ENCODE measurements around the gene TNFSF18. TPM values are rescaled to one million over a fixed set of nuclear protein-coding genes. Genes with fewer than 3 reads are reported as not detected.

The TNFSF18 gene
- total RNA-seq, 4 donors from 2014 or later, result not detected

DNA sequence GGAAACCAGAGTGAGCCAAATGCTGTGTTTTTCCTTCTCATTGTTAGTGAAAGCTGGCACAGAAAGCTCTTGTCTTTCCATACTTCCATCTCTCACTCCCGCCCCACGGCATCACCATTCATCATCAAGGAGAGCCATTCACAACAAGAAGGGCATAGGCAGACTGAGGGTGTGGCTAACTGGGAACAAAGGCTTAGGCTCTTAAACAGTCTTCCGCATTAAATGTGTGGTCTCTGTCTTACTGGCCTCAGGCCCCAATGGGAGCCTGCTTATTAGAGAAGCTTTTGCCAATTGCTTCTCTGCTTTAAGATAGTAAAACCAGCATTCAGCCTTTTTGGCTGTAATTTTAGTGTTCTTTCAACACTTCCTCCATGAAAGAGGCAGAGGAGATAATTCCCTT, 51.4 kb downstream of the TNFSF18 start:
- no peak for DNase-seq
- Histone ChIP-seq H3K4me1 (no peaks in the 10 kb centered on the region), H3K27ac (no peak overlapping the region), H3K9me3 (no peaks in the 10 kb centered on the region), H3K36me3 (no peaks in the 10 kb centered on the region), H3K4me3 (replicated peaks in 1 of 3) (no peak overlapping the region), H3K27me3 (no peaks in the 10 kb centered on the region)
- 51% methylated on average over 3 of the region's 3 CpGs for WGBS, 2 donors
- intact Hi-C loops (cut with DNase I), result no loop called here
- no peak for TF ChIP-seq POLR2A (IDR thresholded peaks at IDR 0.05)
- TF ChIP-seq, protein P1, sequence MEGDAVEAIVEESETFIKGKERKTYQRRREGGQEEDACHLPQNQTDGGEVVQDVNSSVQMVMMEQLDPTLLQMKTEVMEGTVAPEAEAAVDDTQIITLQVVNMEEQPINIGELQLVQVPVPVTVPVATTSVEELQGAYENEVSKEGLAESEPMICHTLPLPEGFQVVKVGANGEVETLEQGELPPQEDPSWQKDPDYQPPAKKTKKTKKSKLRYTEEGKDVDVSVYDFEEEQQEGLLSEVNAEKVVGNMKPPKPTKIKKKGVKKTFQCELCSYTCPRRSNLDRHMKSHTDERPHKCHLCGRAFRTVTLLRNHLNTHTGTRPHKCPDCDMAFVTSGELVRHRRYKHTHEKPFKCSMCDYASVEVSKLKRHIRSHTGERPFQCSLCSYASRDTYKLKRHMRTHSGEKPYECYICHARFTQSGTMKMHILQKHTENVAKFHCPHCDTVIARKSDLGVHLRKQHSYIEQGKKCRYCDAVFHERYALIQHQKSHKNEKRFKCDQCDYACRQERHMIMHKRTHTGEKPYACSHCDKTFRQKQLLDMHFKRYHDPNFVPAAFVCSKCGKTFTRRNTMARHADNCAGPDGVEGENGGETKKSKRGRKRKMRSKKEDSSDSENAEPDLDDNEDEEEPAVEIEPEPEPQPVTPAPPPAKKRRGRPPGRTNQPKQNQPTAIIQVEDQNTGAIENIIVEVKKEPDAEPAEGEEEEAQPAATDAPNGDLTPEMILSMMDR (IDR thresholded peaks at IDR 0.05), result no peak

- Histone ChIP-seq H3K27me3 (no peaks in the 10 kb centered on the region), H3K36me3 (no peaks in the 10 kb centered on the region), H3K27ac (no peak overlapping the region), H3K4me3 (replicated peaks in 1 of 3) (no peak overlapping the region), H3K9me3 (no peaks in the 10 kb centered on the region), H3K4me1 (no peaks in the 10 kb centered on the region)
- no peak for TF ChIP-seq POLR2A (IDR thresholded peaks at IDR 0.05)
- TF ChIP-seq, protein P1 (IDR thresholded peaks at IDR 0.05), result no peak
- DNase-seq, result no peak
- intact Hi-C loops (cut with DNase I), result no loop called here
- WGBS, 2 donors, result 67 to 76% methylated on average over 2 of the region's 2 CpGs
Observed at GRCh38 chr1:172997941-172998361, 52.8 kb downstream of the TNFSF18 start.

GRCh38 chr1:172993640-172994039, 57.1 kb downstream of the TNFSF18 start:
- 79 to 84% methylated on average over 2 of the region's 2 CpGs for WGBS, 2 donors
- TF ChIP-seq POLR2A (IDR thresholded peaks at IDR 0.05), result no peak
- TF ChIP-seq, protein P1 (IDR thresholded peaks at IDR 0.05), result no peak
- no peaks in the 10 kb centered on the region for H3K27me3 ChIP-seq

DNA sequence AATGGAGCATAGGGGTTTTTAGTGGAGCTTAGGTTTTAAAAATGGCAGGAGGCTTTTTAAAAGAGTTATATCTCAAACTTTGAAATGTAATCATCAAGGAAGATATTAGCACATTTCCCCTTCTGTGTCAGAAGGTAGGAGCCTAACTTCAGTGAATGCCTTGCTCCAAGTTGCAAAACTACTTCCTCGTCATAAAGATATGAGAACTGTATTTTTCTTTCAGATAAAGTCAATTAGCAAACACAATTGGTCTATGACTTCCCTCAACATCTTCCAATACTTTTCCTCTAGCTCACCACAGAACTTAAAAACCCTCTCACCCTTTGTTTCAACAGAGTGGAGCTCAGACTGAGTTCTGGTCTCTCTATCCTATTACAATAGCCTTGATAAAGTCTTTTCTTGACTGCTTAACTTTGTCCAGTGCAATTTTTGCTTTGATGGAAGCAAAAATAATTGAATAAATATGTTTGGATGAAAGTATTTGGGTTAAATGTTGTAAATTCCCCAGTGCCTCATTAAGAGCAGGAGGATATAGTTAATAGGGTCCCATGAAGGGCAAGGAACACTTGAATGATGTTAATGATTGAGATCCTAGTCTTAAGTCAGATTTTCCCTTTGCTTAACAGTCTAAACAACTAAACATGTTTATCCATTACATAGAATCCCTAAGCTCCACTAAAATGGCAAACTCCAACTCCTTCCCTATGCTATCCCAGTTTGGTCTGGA, 58.9 kb downstream of the TNFSF18 start:
- no peak overlapping the region for H3K4me3 ChIP-seq (replicated peaks in 1 of 3)
- H3K27me3 ChIP-seq, result no peaks in the 10 kb centered on the region
- intact Hi-C loops (cut with DNase I), result no loop called here
- no peak for DNase-seq
- H3K9me3 ChIP-seq, result no peaks in the 10 kb centered on the region
- TF ChIP-seq POLR2A (IDR thresholded peaks at IDR 0.05), result no peak
- 93 to 97% methylated on average over 1 of the region's 1 CpG for WGBS, 2 donors
- no peaks in the 10 kb centered on the region for H3K4me1 ChIP-seq
- H3K36me3 ChIP-seq, result no peaks in the 10 kb centered on the region
- no peak overlapping the region for H3K27ac ChIP-seq

More at GRCh38 chr1:172993640-172994039, 57.1 kb downstream of the TNFSF18 start:
- Histone ChIP-seq H3K9me3 (no peaks in the 10 kb centered on the region), H3K27ac (no peak overlapping the region), H3K4me3 (replicated peaks in 1 of 3) (no peak overlapping the region), H3K36me3 (no peaks in the 10 kb centered on the region), H3K4me1 (no peaks in the 10 kb centered on the region)
- DNase-seq, result no peak
- intact Hi-C loops (cut with DNase I), result no loop called here

GRCh38 chr1:172990598-172991215, 60.0 kb downstream of the TNFSF18 start:
- Histone ChIP-seq H3K9me3 (no peaks in the 10 kb centered on the region), H3K27me3 (no peaks in the 10 kb centered on the region), H3K27ac (no peak overlapping the region), H3K36me3 (no peaks in the 10 kb centered on the region), H3K4me1 (no peaks in the 10 kb centered on the region), H3K4me3 (replicated peaks in 1 of 3) (no peak overlapping the region)
- TF ChIP-seq, protein P1 (IDR thresholded peaks at IDR 0.05), result no peak
- TF ChIP-seq POLR2A (IDR thresholded peaks at IDR 0.05), result no peak
- DNase-seq, result no peak
- intact Hi-C loops (cut with DNase I), result no loop called here
- 85 to 87% methylated on average over 3 of the region's 3 CpGs for WGBS, 2 donors

Other genes with a start within 250 kb of the TNFSF18 start
- under 1 TPM; 0.13 to 0.63 (median 0.41) TPM for gene TNFSF4, start 156.4 kb upstream of the TNFSF18 start, total RNA-seq